LNCAP (cell line): ENCODE results near the gene GALNT2.

Experiments used
- CTCF ChIP-seq: fragments of 450-650 bp; IDR thresholded peaks from 2 replicates; pipeline ENCODE4 v1.5.1; 2017; ENCODE audit warnings: mild to moderate bottlenecking

Gene GALNT2

DNA sequence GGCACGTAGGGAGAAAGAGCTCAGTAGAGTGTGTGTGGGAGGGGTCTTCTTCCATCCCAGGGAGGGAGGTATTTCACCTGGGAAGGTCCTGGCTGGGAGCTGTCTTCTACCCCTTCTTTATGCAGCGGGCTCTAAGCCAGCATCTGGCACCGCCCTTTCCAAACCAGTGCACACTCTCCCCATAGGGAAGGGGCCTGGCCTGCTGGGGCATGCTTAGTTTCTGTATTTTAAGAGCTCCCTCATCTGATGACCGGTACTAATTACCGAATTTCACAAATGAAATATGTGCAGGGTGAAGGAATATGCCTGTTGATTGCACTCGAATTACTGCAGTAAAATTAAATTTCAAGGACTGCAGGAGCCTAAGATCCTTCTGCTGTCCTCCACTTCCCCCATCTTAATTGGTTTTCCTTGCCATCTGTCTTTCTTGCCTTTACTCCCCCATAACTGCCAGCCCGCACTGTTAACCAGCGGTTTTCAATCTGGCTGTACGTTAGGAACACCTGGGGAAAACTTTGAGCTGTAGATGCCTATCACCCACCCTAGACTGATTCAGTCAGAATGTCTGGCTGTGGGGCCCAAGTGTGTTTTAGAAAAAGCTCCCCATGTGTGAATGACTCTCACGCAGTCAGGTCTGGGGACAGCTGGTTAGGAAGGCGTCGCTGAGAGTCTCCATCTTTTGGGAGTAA lies 20.1 kb downstream of the GALNT2 start:
- TF ChIP-seq CTCF: no peak

DNA sequence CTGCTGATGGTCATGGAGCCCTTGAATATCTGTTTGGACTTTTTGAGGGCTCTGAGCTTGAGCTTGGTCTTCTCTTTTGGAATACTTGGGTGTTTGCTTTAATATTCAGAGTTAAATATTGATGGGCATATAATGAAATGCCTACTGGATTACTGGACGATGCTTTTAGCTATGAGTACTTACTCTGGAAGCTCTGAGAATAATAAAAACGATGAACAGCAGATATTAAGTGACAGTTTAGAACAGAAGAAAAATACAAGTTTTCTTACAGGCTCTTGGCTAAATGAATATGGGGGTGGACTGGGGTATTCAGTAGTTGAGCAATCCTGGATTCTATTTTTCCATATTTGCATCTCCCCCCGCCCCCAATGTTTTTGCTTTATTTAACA lies 20.7 kb downstream of the GALNT2 start:
- TF ChIP-seq CTCF: no peak

- TF ChIP-seq CTCF: no peak
Measured at GRCh38 chr1:230090194-230090711, 23.2 kb downstream of the GALNT2 start.

DNA sequence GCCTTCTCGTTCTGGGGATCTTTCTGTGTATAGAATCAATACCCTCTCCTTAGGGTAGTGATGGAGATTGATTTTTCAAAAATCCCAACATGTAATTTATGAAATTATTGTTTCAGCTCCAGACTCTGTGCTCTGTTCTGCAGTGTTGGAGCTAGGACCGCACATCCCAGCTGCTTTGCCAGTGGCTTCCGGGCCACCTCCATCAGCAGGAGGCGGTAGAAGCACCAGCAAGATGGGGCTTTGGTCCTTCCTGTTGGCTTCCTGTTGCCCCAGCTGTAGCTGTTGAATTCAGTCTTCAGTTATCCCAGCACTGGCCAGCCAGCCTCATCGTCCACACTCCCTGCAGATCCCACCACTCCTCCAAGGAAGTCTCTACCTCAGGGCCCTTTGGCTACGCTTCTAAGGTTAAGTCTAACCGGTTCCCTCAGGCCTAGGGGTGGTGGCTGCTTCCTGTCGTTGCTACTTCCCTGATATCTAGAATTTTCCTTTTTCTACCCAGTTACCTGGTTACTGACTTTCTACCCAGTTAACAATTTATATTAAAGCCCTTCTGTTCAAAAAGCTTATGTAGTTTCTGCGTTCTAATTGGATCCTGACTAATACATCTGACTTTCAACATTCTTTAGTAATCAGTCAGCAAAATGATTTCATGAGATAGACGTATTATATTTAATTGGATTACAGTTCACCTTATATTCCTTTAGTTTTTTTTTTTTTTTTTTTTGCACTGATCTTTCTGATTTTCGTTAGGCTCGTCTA lies 24.6 kb downstream of the GALNT2 start:
- no peak for TF ChIP-seq CTCF

DNA sequence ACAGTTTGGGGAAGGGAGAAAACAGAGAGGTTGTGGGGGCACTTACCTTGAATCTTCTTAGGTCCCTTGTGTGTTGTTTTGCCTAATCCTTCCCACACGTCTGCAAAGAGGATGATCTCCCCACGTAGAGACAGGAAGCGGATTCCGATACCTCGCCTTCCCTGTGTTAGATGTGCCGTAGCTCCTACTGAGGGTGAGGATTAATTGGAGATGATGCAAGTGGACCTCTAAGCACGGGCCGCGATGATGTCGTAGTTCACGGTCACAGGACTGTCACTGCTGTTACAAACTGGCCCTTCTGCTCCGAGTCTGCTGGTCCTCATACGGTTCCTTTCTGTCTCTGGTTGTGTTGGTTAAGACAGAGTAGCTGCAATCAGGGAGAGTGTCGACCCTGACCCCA lies 27.7 kb downstream of the GALNT2 start:
- no peak for TF ChIP-seq CTCF

- no peak for TF ChIP-seq CTCF
Measured at GRCh38 chr1:230095938-230096337, 28.9 kb downstream of the GALNT2 start.

DNA sequence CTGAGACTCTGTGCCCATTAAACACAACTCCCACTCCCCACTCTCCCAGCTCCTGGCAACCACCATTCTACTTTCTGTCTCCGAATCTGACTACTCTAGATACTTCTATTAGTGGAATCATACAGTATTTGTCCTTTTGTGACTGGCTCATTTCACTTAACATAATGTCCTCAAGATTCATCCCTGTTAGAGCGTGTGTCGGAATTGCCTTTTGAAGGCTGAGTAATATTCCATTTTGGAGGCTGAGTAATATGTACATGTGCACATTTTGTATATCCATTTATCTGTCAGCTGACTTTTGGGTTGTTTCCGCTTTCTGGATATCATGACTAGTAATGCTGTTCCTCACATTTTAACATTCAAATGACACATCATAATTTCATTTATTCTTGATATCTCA lies 30.3 kb downstream of the GALNT2 start:
- TF ChIP-seq CTCF: no peak
